NCI-H774 (cell line): ENCODE measurements around the gene BCAS3.

Experiments used
- DNase-seq: peaks from one replicate; lab custom pipeline; 2025; lab: John Stamatoyannopoulos, UW

The BCAS3 gene

DNA sequence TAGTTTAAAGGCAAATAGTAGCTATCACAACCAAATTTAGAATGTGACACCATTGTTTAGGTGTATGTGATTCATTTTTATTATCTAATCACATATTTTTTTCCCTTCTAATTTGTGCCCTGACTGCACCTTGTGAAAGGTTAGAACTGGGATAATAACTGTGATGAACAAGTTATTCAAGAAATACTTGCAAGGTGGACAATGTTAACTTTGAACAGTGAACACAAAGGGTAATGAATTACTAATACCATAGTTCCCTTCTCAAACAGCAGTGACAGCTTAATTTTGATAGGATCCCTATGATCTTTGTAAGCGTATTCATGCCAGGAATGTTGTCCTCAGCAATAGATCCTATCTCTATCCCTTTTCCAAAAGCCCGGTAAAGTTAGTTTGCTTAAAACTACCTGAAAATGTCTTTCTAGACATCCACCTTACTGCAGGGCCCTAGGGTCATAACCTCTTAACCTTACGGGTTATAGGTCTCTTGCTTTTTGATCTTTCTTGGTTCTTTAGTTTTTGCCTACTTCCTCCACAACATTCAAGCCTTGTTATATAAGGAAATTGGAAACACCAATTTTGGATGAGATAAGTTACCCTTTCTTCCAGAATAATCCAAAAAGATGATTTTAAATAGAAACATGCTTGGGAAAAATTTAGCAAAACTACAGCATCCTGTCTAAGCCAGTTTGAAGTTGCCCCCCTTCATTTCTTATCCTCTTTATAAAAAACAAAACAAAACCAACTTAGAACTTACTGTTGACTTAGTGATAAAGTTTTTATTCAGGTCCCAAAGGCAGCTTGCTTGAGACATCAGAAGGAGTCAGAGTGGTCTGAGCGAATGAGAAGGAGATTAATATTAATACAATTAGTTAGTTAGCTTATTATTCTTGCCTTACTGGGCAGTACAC, 522.0 kb downstream of the BCAS3 start:
- no peak for DNase-seq

DNA sequence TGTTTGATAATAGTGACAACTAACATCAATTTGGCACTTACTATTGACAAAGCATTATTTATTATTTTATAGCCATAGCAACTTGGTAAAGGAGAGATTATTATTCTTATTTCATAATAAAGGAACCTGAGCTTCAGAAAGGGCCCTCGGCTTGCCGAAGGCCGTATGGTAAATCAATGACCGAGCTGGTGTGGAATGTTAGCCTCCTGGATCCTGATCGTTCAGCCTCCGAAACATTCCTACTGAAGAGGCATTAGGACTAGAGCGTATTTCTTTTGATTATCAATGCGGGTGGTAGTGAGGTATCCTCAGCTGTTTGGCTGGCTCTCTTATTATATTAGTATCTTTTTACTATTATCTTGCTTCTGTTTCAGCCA, 522.7 kb downstream of the BCAS3 start:
- no peak for DNase-seq

DNA sequence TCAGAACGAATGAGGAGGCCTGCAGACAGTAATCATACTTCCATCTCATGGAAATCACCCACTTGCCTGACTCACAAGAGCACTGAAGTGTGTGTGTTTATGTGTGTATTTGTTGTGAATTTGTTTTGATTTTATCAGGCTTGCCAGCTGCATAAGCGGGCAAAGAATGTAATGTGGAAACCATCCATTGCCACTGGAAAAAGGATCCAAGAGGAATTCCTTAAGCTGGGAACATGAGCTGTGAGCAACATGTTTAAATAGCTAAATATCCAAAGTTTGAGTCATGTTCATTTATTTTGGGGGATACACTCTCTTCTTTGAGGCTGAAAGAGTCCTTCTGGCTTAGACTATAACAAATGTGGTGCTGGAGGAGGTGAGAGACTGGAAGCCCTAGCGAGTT, 523.6 kb downstream of the BCAS3 start:
- DNase-seq, result no peak

DNA sequence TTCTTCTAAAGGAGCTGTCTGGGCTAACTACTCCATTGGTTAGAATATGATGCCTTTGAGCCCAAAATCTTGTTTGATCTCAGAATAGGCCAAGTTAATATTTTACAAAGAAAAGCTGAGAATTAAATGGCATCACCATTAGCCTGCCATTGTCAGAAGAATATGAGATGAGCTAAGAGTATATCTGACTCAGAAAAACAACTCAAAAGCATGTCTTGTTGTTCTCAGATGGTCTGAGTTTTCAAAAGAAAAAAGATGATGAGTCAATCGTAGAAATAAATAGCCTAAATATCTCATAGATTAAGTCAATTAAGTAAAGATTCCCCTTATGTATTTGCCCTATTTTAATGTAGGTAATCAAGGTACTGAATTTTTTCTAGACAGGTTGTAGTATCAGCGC, 524.9 kb downstream of the BCAS3 start:
- DNase-seq, result no peak

DNA sequence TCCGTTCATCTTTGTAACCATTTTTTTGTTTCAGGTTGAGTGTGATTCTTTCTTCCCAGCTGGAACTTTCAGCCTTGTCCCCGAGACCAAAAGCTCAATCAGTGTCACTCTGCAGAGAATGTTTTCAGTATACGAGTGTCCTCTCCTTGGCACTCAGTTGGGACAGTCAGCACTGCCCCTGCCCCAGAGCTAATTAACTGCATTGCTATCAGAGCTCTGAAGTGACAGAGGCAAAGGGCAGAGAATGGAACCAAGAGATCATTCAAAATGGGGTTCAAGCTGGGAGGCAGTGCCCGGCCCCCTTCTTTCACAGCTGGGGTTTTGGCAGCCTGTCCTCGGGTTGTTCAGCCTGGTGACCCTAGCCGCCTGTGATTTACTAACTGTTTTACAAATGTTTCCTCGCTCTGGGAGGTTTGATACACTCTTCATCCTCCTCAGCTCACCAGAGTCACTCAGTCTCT, 526.0 kb downstream of the BCAS3 start:
- DNase-seq, result no peak

DNA sequence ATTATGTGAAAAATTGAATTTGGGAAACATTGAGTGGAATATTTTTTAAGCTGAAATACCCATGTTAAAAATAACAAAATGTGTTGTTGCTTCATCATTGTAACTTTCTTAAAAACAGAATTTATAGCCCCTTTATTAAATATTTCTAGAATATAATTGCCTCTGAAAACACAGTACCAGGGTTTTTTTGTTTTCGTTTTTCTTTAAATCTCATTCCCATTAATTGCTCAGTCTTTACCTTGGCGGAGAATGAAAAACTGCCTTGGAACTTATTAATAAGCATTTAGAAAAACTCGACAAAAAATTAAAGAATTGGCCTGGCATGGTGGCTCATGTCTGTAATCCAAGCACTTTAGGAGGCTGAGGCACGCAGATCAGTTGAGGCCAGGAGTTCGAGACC, 526.8 kb downstream of the BCAS3 start:
- no peak for DNase-seq

DNA sequence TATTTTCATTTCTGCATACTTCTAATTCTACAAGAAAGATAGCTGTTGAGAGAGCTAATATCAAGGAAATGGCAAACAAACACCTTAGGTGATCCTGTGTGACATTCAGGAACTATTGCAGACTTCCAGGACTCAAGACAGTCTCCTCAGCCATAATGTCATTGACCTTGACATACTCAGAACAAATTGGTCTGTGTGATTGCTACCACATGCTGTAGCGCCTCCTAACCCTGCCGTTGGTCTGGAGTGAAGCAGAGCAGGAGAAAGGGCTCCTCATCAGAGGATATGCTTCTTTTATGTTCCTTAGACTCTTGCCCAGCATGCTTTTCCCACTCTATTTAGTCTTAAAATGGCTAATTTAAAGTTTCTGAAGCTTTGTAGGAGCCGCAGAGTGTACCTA, 527.8 kb downstream of the BCAS3 start:
- DNase-seq, result no peak

DNA sequence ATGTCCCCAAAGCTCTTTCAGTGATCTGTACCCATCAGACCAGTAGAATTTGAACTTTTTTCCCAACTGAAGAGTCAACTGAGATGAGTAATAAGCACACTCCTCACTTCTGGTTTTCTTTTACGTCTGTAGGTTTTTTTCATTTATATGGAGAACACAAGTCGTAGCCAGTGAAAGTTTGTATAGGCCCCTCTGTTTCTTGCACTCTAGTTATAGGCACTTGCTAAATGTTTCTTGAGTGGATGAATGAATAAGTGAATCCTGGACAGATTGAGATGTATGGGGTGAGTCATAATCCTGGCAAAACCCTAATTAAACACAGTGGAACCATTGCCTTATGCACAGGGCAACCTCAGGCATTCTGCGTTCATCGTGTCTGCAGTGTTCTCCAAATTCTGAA, 528.3 kb downstream of the BCAS3 start:
- no peak for DNase-seq

DNA sequence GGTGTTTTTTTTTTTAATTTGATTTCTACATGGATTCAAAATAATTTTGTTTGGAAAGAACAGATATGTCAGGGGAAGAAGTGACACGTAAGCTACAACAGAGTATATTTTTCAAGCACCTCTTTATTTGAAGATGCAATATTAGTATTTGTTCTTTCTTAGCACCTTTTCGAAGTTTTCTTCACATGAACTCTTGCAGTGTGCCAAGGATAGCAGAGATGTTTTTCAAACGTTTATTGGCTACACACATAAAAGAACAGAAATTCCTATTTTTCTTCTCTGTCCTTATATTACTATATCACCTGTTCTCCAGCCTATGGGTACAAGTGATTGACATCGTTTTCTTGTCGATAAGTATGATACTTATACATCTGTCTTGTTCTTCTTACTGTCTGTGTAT, 529.3 kb downstream of the BCAS3 start:
- no peak for DNase-seq

DNA sequence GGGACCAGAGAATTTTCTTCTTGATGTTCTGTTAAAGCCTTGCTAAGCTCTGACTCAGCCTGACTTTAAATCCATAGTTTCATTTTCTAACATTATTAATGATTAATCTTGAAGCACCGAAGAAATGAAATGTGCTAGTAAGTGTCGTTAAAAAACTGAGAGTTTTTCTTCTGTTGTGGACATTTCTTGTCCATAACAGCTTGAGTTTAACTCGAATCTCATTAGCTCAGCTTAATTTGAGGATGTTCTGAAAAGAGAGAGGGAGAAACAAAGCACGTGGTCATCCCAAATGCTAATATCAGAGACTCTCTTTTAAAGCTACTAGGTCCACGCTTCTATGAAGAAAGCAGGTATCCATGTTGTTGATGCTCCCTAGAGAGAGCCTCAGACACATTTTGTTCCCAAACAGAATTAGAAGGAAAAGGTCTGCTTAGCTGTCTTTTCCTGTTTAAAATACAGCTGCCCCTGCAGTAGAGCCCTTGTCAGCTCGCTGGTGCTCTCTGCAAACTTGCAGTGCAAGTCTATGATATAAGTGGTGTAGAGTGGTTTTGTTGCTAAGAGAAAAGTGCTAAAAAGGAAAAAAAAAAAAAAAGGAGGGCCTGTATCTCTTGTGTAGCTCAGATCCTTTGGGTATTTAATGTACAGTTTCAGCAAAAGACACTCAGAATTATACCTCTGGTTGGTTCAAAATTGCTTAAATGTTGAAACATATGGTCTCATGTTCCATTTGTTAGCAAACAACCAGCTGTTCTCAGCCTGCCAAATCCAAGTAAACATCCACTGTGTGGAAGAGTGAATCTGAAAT, 530.9 kb downstream of the BCAS3 start:
- no peak for DNase-seq

DNA sequence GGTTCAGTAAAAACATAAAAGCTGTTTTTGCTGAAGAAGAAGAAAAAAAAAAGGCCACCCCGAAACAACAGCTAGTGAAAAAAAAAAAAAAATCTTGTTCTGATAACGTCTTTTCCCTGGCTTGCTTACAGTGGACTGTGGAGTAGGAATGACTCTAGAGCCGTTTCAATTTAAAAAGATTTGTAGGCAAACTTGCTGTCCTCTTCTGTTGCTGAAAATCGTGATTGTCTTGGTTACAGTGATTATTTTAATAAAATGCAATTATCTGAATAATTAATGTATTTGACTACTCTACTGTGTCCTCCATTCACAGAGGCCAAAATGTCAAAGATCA, 531.4 kb downstream of the BCAS3 start:
- DNase-seq, result no peak

DNA sequence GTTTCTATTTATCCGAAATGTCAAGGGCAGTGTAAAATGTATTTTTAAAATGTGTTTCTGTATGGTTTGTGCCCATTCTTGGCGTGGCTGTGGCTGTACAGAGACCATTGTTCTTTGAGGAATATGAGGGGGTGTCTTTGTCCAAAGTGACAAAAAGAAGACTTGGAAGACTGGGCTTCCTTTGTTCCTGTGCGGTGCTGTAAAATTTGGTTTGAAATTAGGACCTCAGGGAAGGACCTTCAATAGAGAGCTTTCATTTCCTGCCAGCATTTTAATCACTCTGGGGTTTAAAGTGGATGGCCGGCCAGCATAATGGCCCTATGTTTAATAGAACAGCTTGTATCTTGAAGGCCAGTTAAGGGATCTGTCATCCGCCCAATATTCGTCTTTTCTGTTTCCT, 531.9 kb downstream of the BCAS3 start:
- no peak for DNase-seq

DNA sequence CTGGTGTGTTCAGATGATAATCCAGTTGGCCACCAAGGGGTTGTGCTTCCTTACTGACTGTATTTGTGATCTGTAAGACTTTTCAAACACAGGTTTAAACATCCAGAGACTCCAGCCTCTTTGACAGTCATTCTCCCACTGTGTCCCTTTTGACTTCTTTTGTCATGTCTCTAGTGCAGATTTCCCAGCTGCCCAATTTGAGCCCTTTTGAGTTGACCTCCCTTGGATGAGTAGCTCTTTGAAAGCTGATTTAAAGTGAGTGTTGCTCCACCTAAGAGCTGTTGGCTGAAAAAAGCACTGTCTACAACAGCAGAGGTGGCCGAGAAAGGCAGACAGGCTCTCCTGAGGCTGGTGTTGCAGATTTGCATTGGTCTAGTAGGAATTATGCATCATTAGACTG, 533.6 kb downstream of the BCAS3 start:
- no peak for DNase-seq

DNA sequence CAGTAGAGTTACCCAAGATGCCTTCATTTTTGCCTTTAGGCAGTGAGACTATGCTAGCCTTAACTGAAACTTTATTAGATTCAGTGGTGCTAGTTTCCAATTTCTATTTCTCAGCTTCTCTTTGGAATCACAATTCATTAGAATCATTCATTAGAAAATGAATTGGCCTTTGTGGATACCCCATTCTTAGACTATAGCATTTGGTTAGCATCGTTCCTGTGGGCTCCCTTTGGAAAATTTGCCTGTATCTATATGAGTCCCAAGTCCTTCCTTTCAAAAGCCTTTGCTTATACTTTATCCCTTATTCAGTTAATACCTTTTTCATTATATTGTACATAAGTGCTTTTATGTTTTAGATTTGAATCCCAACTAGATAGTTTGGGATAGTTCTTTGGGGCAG, 535.0 kb downstream of the BCAS3 start:
- no peak for DNase-seq

DNA sequence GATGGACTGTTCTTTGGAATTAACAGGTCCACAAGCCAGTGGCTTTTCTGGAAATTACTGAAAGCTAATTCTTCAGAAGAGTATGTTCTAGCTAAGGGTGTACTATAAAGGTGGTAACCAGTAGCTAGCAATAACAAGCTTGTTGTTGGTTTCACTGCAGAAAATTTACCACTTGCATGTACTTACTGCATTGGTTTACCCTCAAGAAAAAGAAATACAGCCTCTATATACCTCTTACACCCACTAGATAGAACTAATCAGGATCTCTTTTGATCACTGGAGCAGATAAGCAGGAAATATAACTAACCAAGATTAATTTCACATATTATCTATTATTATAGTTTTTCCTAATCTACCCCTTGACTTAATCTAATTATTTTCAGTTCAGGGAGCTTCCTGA, 537.1 kb downstream of the BCAS3 start:
- no peak for DNase-seq

DNA sequence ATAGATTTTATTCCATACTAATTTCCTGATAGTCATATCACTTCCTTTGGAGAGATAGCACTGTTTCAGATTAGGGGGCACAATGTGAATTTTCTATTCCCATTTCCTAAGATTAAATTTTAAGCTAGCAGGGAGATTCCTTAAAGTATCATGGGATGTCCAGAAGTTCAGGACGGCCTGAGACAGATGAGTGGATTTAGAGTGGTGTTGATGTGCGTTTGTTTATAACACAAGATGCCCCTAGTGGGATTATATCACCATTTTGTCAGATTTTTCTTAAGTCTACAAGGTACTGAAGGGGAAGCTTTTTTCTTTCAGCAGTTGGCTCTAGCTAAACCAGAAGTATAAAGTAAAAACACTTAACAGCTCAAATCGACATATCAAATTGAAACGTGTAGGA, 538.4 kb downstream of the BCAS3 start:
- DNase-seq, result no peak

DNA sequence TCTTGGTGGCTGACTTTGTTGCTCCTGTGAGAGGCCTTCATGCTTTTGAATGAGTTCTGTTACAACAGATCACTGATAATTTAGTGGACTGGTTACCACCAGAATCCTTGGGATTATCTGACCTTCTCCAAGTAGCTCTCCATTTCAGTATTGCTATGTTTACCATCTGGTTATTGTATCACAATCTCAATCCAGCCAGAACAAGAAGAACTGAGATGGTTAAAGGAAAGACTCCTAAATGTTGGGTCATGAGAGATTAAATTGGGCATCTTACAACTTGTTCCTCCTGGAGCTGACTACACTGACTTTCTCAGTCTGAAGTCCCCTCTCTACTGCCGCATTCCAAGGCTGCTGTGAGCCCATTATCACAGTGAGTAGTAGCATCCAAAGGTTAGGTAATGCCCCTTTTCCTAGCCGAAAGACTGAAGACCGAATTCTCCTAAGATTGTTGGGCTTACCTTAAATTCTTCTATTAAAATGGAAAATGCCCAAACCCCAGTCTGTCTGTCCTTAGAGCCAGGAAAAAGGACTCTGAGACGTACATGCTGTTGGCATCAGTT, 540.3 kb downstream of the BCAS3 start:
- DNase-seq, result no peak

DNA sequence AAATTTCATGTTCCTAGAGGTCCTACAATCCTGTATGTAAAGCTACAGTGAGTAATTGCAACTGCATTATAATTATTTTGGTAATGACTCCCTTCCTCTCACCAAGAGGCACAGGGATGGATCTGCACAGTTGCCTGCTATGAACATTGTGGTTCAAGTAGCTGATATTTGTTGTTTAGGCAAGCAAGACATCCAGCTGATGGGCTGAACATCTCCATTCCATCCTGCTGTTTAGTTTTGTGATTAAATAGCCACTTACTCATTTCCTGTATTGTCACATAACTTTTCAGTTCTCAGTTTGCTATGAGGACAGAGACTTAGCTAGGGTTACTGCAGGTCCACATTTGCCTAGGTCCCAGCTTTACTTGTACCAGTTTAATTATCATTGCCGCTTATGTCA, 540.8 kb downstream of the BCAS3 start:
- no peak for DNase-seq

DNA sequence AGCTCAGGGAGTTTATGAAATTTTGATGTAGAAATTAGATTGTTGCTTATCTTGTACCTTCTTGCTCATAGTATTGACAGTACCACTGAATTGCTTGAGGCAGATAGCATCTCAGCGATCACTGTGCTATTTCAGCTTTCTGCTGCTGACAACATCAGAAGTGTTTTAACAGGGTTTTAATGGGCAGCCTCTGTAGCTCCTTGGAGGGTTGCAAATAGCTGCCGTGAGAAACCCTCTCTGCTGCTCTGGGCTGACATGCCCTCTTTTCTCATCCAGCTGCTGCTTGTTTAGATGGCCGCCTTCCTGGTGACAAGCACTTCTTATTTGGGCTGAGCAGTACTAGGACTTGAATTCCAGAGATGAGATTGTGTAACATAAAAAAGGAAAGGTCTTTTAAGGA, 541.8 kb downstream of the BCAS3 start:
- no peak for DNase-seq

DNA sequence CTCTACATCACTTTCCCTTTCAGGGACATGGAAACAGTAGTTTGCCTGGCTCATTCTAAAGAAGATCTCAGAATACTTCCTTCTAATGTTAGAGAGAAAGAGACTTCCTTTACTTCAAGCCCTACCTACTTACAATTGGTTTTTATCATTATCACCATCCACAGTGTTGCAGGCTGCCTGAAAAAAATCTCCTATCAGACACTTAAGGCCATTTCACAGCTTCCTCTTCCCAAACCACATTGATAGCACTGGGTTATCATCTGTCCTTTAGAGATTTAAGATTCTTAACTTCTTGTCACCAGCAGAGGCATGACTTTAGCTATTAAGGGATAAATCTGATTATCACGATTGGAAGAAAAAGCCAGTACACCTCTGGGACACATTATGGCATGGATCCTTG, 543.5 kb downstream of the BCAS3 start:
- DNase-seq, result no peak

DNA sequence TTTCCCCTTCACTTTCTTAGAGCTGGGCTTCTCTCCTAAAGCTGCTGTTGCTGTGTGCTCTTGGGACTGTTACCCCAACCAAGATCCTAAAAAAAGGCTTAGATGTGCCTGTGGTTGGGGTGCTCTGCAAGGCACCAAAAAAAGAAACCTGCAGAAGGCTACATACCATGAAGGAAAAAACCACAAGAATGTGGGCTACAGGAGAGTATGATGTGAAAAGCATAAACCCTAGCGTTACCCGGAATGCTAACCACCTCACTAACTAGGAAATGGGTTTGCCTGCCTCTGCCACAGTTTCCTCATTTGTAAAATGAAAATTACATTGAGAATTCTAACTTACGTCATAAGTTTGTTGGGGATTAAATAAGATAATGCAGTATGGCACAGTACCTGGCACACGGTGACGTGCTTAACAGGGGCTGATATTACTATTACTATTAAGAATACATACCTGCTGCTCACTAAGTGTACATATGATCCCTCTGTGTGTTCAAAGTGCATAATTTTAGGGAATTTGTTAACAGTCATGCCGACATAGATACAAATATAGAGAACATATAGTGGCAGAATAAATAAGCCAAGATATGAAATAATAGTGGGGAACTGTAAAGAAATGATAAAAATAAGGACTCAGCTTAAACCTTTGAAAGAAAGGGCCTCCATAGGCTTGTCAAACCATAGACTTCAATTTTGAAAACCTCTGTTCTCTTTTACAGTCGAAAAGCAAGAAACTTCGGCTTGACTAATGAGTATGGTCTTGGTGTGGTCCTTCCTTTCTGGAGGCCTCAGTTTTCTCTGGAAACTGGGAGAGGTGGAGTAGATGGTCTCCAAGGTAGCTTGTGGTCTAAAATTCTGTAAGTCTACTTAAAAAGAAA, 544.2 kb downstream of the BCAS3 start:
- no peak for DNase-seq

DNA sequence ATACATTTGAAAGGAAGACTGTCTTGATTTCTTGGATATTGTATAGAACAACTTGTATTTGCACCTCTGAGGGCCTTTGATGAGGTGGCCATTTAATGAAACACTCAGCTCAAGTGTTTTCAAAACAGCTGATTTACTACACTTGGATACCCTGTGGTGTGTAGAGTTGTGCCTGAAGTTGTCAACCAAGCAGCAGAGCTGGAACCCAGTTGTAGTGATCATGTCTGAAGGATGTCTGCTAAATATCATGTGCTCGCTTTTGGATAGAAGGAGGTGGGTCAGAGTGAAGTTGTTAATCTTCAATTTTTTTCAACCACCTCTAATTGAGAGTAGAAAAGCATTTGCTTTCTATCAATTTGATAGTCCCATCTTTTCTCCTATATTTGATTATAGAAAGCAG, 546.1 kb downstream of the BCAS3 start:
- DNase-seq, result no peak
